CD4-positive, alpha-beta memory T cell (primary cell): ENCODE data around the gene RABL2A. TPM values are rescaled to one million over a fixed set of nuclear protein-coding genes. Genes with fewer than 3 reads are reported as not detected.
"Not testable (repeated sequence)": the region's sequence is repeated elsewhere in the genome, so short reads cannot be mapped to it uniquely, and the experiment has no call there.

Experiments
- CTCF ChIA-PET: fragments of 350-600 bp; sonication (Branson Sonifier 250); formaldehyde crosslinking; loops from one replicate; lab custom pipeline; 2021; ENCODE audit warnings: inconsistent platforms; ENCODE audit not compliant: partially characterized antibody; lab: Charles Lee
- POLR2A ChIA-PET: fragments of 350-600 bp; sonication (Branson Sonifier 250); formaldehyde crosslinking; loops from one replicate; lab custom pipeline; 2021; ENCODE audit not compliant: partially characterized antibody; lab: Charles Lee
- DNase-seq, 5 donors: peaks; one replicate each; pipeline versions ENCODE4 v3.0.0 to v3.0.0-alpha.2; 2020 to 2022; ENCODE audit warnings: mixed read lengths in 1 of 5
- H3K27ac ChIP-seq: one replicate; pipeline ENCODE4 v1.7.0; 2013; ENCODE audit warnings: low read depth, low read length
- H3K27me3 ChIP-seq: 2 replicates; pipeline ENCODE4 v1.7.0; 2013; ENCODE audit warnings: mild to moderate bottlenecking, low read length, moderate library complexity; ENCODE audit not compliant: insufficient read depth
- H3K36me3 ChIP-seq: 2 replicates; pipeline ENCODE4 v1.7.0; 2013; ENCODE audit warnings: mild to moderate bottlenecking, low read length, moderate library complexity; ENCODE audit not compliant: insufficient read depth
- H3K4me1 ChIP-seq: 2 replicates; pipeline ENCODE4 v1.7.0; 2013; ENCODE audit warnings: mild to moderate bottlenecking, low read length, moderate library complexity; ENCODE audit not compliant: insufficient read depth
- H3K4me3 ChIP-seq, 2 donors: one replicate each; pipeline ENCODE4 v1.7.0; 2013; ENCODE audit warnings: low read length in 2 of 2, mild to moderate bottlenecking in 1 of 2
- H3K9me3 ChIP-seq, 2 donors: one replicate each; pipeline ENCODE4 v1.7.0; 2013; ENCODE audit warnings: low read length in 2 of 2, control low read depth in 1 of 2; ENCODE audit not compliant: control insufficient read depth in 1 of 2
- H3K27ac Mint-ChIP-seq, 7 donors: one replicate each; pipeline ENCODE4 v1.8.0; 2020 to 2021; ENCODE audit warnings: mixed read lengths in 7 of 7, mild to moderate bottlenecking in 6 of 7, inconsistent platforms in 3 of 7, moderate library complexity in 3 of 7
- H3K27me3 Mint-ChIP-seq, 2 donors: one replicate each; pipeline ENCODE4 v1.8.0; 2020 to 2021; ENCODE audit warnings: mixed read lengths in 2 of 2
- H3K36me3 Mint-ChIP-seq, 2 donors: one replicate each; pipeline ENCODE4 v1.8.0; 2020 to 2021; ENCODE audit warnings: mixed read lengths in 2 of 2, inconsistent platforms in 1 of 2, mild to moderate bottlenecking in 1 of 2
- H3K4me1 Mint-ChIP-seq, 4 donors: one replicate each; pipeline ENCODE4 v1.8.0; 2020 to 2021; ENCODE audit warnings: mixed read lengths in 4 of 4, mild to moderate bottlenecking in 1 of 4
- H3K4me3 Mint-ChIP-seq, 8 donors: one replicate each; pipeline ENCODE4 v1.8.0; 2020 to 2021; ENCODE audit warnings: mixed read lengths in 8 of 8, mild to moderate bottlenecking in 7 of 8, moderate library complexity in 6 of 8, inconsistent platforms in 3 of 8
- H3K9me3 Mint-ChIP-seq, 8 donors: one replicate each; pipeline ENCODE4 v1.8.0; 2020 to 2021; ENCODE audit warnings: mixed read lengths in 8 of 8, mild to moderate bottlenecking in 5 of 8, inconsistent platforms in 3 of 8, moderate library complexity in 1 of 8
- intact Hi-C: fragments of 100-400 bp; cut with micrococcal nuclease; formaldehyde crosslinking; loops from one replicate; pipeline ENCODE4 v1.15.1; 2023
- polyA plus RNA-seq, 2 donors: library from polyadenylated mRNA; unstranded; fragments of 300-500 nt; fragmentation: Illumina TruSeq; gene quantifications; one replicate each; pipeline ENCODE4 v1.2.3, GENCODE V29; 2021
- total RNA-seq, 2 experiments: library from RNA; stranded (reverse); gene quantifications; one replicate each; pipeline ENCODE4 v1.2.3, GENCODE V29; 2021

RABL2A gene
- total and polyA plus RNA-seq, 4 experiments from 2014 or later, result 10.0 to 47.3 (median 28.5) TPM

DNA sequence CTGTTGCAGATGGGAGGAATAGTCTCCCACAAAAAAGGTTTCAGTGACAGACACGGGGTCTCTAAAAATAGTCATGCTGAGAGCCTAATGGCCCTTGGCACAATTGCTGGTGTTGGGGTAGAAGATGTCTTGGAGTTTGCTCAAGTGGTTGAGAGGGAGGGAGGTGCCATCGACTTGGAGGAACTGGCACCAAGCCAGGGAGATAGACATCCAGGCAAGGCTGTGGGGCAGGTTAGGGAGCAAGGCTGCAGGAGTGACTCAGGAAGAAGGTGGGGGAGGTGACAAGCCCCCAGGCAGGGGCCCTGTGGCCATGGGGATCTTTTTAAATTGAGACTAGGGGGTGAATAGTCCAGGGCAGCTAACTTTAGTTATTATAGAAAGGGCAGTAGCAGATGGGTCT is 27.9 kb upstream of the RABL2A start:
- H3K36me3 ChIP-seq, H3K4me1 ChIP-seq, H3K27ac Mint-ChIP-seq, POLR2A ChIA-PET, H3K4me3 Mint-ChIP-seq, DNase-seq, H3K4me3 ChIP-seq, CTCF ChIA-PET, H3K9me3 Mint-ChIP-seq, H3K27ac ChIP-seq, intact Hi-C loops, H3K36me3 Mint-ChIP-seq, H3K9me3 ChIP-seq, H3K27me3 ChIP-seq, H3K27me3 Mint-ChIP-seq: not testable (repeated sequence)
- peaks cover under 1 to 11% (median 2%) of the 10 kb centered on the region in 4 donors for H3K4me1 Mint-ChIP-seq

DNA sequence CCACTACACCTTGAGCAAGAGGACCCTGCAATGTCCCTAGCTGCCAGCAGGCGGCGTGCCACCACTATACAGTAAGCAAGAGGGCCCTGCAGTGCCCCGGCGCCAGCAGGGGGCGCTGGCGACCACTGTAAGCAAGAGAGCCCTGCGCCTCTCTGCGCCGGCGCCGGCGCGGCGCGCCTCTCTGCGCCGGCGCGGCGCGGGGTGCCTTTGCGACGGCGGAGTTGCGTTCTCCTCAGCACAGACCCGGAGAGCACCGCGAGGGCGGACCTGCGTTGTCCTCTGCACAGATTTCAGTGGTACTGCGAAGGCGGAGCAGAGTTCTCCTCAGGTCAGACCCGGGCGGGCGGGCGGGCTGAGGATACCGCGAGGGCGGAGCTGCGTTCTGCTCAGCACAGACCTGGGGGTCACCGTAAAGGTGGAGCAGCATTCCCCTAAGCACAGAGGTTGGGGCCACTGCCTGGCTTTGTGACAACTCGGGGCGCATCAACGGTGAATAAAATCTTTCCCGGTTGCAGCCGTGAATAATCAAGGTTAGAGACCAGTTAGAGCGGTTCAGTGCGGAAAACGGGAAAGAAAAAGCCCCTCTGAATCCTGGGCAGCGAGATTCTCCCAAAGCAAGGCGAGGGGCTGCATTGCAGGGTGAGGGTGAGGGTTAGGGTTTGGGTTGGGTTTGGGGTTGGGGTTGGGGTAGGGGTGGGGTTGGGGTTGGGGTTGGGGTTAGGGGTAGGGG is 24.9 kb upstream of the RABL2A start:
- H3K27me3 ChIP-seq, H3K27ac ChIP-seq, H3K27ac Mint-ChIP-seq, H3K4me3 ChIP-seq, H3K27me3 Mint-ChIP-seq, H3K4me1 ChIP-seq, H3K9me3 Mint-ChIP-seq, H3K36me3 ChIP-seq, H3K36me3 Mint-ChIP-seq, H3K9me3 ChIP-seq, CTCF ChIA-PET, POLR2A ChIA-PET: not testable (repeated sequence)
- Mint-ChIP-seq H3K4me3 (peak overlapping the region in 1 of 8 donors; percentile 10), H3K4me1 (peaks cover 4 to 14% (median 8%) of the 10 kb centered on the region in 4 donors)
- intact Hi-C loops, result loop anchor here (10.0 kb wide), 2 partner anchors 93 to 1547 kb away; partner anchors contain the start of gene TMEM87B
- peak in 4 of 5 donors; percentile 29 to 60 (median 50) for DNase-seq

DNA sequence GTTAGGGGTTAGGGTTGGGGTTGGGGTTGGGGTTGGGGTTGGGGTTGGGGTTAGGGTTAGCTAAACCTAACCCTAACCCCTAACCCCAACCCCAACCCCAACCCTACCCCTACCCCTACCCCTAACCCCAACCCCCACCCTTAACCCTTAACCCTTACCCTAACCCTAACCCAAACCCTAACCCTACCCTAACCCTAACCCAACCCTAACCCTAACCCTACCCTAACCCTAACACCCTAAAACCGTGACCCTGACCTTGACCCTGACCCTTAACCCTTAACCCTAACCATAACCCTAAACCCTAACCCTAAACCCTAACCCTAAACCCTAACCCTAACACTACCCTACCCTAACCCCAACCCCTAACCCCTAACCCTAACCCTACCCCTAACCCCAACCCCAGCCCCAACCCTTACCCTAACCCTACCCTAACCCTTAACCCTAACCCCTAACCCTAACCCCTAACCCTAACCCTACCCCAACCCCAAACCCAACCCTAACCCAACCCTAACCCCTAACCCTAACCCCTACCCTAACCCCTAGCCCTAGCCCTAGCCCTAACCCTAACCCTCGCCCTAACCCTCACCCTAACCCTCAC is 24.1 kb upstream of the RABL2A start:
- peak overlapping the region in 1 of 2 donors; percentile 43 for H3K4me3 ChIP-seq
- no peaks in the 10 kb centered on the region for H3K9me3 ChIP-seq
- CTCF ChIA-PET, result interaction anchor here (2.1 kb wide), 1 partner anchor 98 kb away, joined by 14 read pairs; no protein-coding TSS in a partner anchor
- DNase-seq, result no peak
- Mint-ChIP-seq H3K27ac (peak overlapping the region; percentile 84 to 99 (median 95)), H3K9me3 (peaks cover 0 to 4% (median 0%) of the 10 kb centered on the region in 8 donors), H3K36me3 (peaks cover 0 to 9% of the 10 kb centered on the region in 2 donors), H3K4me1 (peaks cover 4 to 14% (median 8%) of the 10 kb centered on the region in 4 donors), H3K27me3 (peaks cover 0 to 4% of the 10 kb centered on the region in 2 donors), H3K4me3 (peak overlapping the region; percentile 86 to 99 (median 92))
- H3K4me1 ChIP-seq, result peaks cover 5% of the 10 kb centered on the region
- no peaks in the 10 kb centered on the region for H3K36me3 ChIP-seq
- peak overlapping the region; percentile 47 for H3K27ac ChIP-seq
- intact Hi-C loops, result loop anchor here (10.0 kb wide), 2 partner anchors 92 to 1548 kb away; partner anchors contain the start of gene TMEM87B
- POLR2A ChIA-PET, result no interaction called here
- no peaks in the 10 kb centered on the region for H3K27me3 ChIP-seq

DNA sequence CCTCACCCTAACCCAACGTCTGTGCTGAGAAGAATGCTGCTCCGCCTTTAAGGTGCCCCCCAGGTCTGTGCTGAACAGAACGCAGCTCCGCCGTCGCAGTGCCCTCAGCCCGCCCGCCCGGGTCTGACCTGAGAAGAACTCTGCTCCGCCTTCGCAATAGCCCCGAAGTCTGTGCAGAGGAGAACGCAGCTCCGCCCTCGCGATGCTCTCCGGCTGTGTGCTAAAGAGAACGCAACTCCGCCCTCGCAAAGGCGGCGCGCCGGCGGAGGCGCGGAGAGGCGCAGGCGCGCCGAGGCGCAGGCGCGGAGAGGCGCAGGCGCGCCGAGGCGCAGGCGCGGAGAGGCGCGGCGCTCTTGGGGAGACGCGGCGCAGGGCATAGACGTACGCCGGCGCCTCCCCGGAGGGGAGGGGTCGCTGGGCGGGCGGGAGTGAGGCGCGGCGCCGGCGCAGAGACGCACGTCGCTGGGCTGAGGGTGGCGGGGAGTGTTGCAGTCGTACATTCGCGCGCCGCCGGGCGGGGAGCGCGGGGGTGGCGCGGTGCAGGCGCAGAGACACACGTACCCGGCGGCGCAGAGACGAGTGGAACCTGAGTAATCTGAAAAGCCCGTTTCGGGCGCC is 23.5 kb upstream of the RABL2A start:
- H3K27ac Mint-ChIP-seq, result peak overlapping the region; percentile 93 to 99 (median 96)
- peaks cover 4 to 14% (median 8%) of the 10 kb centered on the region in 4 donors for H3K4me1 Mint-ChIP-seq
- H3K9me3 ChIP-seq, H3K4me1 ChIP-seq, H3K9me3 Mint-ChIP-seq, H3K36me3 Mint-ChIP-seq, H3K27me3 ChIP-seq, H3K36me3 ChIP-seq, H3K27me3 Mint-ChIP-seq: not testable (repeated sequence)
- DNase-seq, result peak; percentile 90 to 98 (median 94)
- H3K4me3 Mint-ChIP-seq, result peak overlapping the region; percentile 90 to 99 (median 92)
- intact Hi-C loops, result loop anchor here (10.0 kb wide), 2 partner anchors 91 to 1549 kb away; partner anchors contain the start of gene TMEM87B
- CTCF ChIA-PET, result interaction anchor here (1.0 to 2.1 kb wide), 6 partner anchors 19 to 120 kb away, joined by 3 to 14 read pairs (median 4); no protein-coding TSS in a partner anchor
- peak overlapping the region; percentile 47 for H3K27ac ChIP-seq
- POLR2A ChIA-PET, result interaction anchor here (1.1 to 1.3 kb wide), 3 partner anchors 20 to 97 kb away, joined by 4 to 5 read pairs (median 4); no protein-coding TSS in a partner anchor
- H3K4me3 ChIP-seq, result peak overlapping the region in 1 of 2 donors; percentile 52

DNA sequence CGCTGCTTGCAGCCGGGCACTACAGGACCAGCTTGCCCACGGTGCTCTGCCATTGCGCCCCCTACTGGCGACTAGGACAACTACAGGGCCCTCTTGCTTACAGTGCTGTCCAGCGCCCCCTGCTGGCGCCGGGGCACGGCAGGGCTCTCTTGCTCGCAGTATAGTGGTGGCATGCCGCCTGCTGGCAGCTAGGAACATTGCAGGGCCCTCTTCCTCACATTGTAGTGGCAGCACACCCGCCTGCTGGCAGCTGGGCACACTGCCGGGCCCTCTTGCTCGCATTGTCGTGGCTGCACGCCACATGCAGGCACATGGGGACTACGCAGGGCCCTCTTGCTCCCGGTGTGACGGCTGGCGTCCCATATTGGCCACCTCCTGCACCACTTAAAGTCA is 23.0 kb upstream of the RABL2A start:
- not testable (repeated sequence) for H3K27me3 Mint-ChIP-seq, H3K9me3 ChIP-seq, H3K27me3 ChIP-seq, H3K36me3 Mint-ChIP-seq, H3K9me3 Mint-ChIP-seq, H3K36me3 ChIP-seq, H3K4me1 ChIP-seq
- DNase-seq, result peak; percentile 94 to 96 (median 95)
- peak overlapping the region; percentile 41 for H3K27ac ChIP-seq
- POLR2A ChIA-PET, result interaction anchor here (0.6 to 1.3 kb wide), 5 partner anchors 20 to 103 kb away, joined by 3 to 5 read pairs (median 4); no protein-coding TSS in a partner anchor
- intact Hi-C loops, result loop anchor here (10.0 kb wide), 2 partner anchors 91 to 1549 kb away; partner anchors contain the start of gene TMEM87B
- peak overlapping the region; percentile 90 to 99 (median 93) for H3K27ac Mint-ChIP-seq
- peak overlapping the region in 1 of 2 donors; percentile 52 for H3K4me3 ChIP-seq
- peak overlapping the region; percentile 81 to 99 (median 90) for H3K4me3 Mint-ChIP-seq
- H3K4me1 Mint-ChIP-seq, result peaks cover 4 to 14% (median 8%) of the 10 kb centered on the region in 4 donors
- CTCF ChIA-PET, result interaction anchor here (0.8 to 2.1 kb wide), 9 partner anchors 20 to 120 kb away, joined by 3 to 14 read pairs (median 4); no protein-coding TSS in a partner anchor

DNA sequence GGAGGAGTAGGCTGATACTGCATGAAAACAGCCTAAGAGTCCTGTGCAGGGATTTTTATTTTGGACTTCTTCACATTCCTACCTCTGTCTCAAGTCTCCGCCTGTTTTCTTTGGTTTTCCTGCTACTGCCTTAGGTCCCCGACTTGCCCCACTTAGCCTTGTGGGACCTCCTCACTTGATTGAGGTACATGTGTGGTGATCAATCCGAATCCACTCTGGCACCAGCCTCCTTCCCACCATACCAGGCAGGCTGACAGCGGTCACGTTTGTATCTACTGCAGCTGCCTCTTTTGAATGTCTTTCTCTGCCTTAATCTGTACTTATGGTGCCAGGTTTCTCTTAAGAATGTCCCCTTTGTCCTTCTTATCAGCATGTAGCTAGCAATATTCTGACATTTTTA is 22.4 kb upstream of the RABL2A start:
- H3K27me3 Mint-ChIP-seq, result not testable (repeated sequence)
- peaks cover 4 to 14% (median 8%) of the 10 kb centered on the region in 4 donors for H3K4me1 Mint-ChIP-seq

More for the DNA sequence above, 22.4 kb upstream of the RABL2A start:
- not testable (repeated sequence) for H3K9me3 ChIP-seq, H3K9me3 Mint-ChIP-seq, H3K36me3 Mint-ChIP-seq, DNase-seq, H3K4me1 ChIP-seq, H3K27ac ChIP-seq, H3K27me3 ChIP-seq, H3K4me3 ChIP-seq, H3K36me3 ChIP-seq
- H3K4me3 Mint-ChIP-seq, result peak overlapping the region in 4 of 8 donors; percentile 81 to 99 (median 87)
- H3K27ac Mint-ChIP-seq, result peak overlapping the region in 5 of 7 donors; percentile 22 to 99 (median 90)
- POLR2A ChIA-PET, result interaction anchor here (0.6 to 1.3 kb wide), 5 partner anchors 21 to 102 kb away, joined by 3 to 5 read pairs (median 4); no protein-coding TSS in a partner anchor
- CTCF ChIA-PET, result interaction anchor here (0.8 to 2.1 kb wide), 9 partner anchors 20 to 119 kb away, joined by 3 to 14 read pairs (median 4); no protein-coding TSS in a partner anchor
- intact Hi-C loops, result loop anchor here (10.0 kb wide), 2 partner anchors 90 to 1550 kb away; partner anchors contain the start of gene TMEM87B
